Fibroblast of lung (primary cell): ENCODE results near the gene ITPRIPL1.

Experiments used
- CTCF ChIP-seq, 2 donors: IDR thresholded peaks in 1 of 2; conservative IDR thresholded peaks in 1 of 2; 1 replicate in 1 of 2; 2 replicates in 1 of 2; pipeline ENCODE4 v1.5.1; 2011 to 2012; ENCODE audit warnings: low read length in 2 of 2, control low read depth in 1 of 2, inconsistent platforms in 1 of 2, low read depth in 1 of 2, mild to moderate bottlenecking in 1 of 2
- EZH2 ChIP-seq: IDR thresholded peaks from 2 replicates; pipeline ENCODE4 v1.5.1; 2012; ENCODE audit warnings: low read length, control low read depth, mild to moderate bottlenecking; ENCODE audit errors: missing control alignments

GRCh38 chr2:96296925-96297324 lies 28.2 kb upstream of the ITPRIPL1 start:
- no peak for TF ChIP-seq CTCF (conservative IDR thresholded peaks at IDR 0.05 in 1 of 2, IDR thresholded peaks at IDR 0.05 in 1 of 2; ENCODE audit: low read depth in 1 of 2, low read length in 2 of 2)
- no peak for TF ChIP-seq EZH2
